Measurements from ENCODE around the gene FKBP2. TPM values are rescaled to one million over a fixed set of nuclear protein-coding genes. Genes with fewer than 3 reads are reported as not detected.

The FKBP2 gene
- total and polyA plus RNA-seq, 4 donors: 60.8 to 241 (median 124) TPM

DNA sequence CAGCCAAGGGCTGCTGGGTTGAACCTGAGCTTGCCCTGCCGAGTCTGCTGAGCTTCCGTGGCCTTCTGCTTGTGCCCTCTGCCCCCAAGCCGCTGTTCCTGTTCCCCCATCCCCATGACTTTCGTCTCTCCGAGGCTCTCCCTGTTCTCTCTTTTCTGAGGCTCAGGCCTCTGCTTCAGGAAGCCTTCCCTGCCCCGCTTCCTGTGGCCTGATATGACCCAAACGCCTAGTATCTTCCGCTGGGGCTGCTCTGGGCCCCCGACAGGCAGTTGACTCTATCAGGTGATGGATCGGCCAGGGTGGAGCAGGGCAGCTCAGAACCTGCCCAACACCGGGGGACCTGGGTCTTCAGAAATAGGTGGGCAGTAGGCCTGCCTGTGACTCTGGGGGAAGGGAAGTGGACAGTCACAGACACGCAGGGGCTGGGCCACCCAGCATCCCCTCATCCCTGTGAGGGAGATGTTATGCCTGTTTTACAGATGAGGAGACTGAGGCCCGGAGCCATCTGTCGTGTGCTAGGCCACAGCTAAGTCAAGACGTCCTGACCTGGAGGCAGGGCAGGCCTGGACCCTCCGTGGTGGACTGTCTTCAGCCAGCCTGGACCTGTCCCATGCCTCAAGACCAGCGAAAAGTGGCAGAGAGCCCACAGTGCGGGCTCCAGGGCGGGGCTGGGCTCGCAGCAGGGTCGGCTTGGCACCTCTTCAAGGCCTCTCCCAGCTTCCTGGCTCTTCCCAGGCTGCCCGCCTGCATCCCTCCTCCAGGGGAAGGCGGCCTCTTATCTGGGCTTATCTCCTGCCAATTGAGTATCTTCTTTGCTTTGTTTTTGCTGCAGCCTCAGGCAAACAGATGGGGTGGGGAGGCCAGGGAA is 27.4 kb downstream of the FKBP2 start:
- DNase-seq (ENCODE audit: low spot score): no peak
- TF ChIP-seq TAF1 (conservative IDR thresholded peaks at IDR 0.05) (no peak), FOXA2 (IDR thresholded peaks at IDR 0.05) (no peak), YY1 (IDR thresholded peaks at IDR 0.05) (no peak), SP1 (IDR thresholded peaks at IDR 0.05) (peak; percentile 17), HNF4A (conservative IDR thresholded peaks at IDR 0.05) (no peak), NR2F2 (IDR thresholded peaks at IDR 0.05) (peak; percentile 27), RAD21 (IDR thresholded peaks at IDR 0.05) (no peak), RXRA (IDR thresholded peaks at IDR 0.05) (peak in 1 of 2 donors; percentile 26), EGR1 (IDR thresholded peaks at IDR 0.05; ENCODE audit: low read depth in 2 of 2) (no peak), GABPA (IDR thresholded peaks at IDR 0.05 in 1 of 2, conservative IDR thresholded peaks at IDR 0.05 in 1 of 2) (no peak), FOXA1 (IDR thresholded peaks at IDR 0.05) (no peak), JUND (IDR thresholded peaks at IDR 0.05) (no peak), HNF4G (IDR thresholded peaks at IDR 0.05) (no peak)
- TF ChIP-seq, protein P1, sequence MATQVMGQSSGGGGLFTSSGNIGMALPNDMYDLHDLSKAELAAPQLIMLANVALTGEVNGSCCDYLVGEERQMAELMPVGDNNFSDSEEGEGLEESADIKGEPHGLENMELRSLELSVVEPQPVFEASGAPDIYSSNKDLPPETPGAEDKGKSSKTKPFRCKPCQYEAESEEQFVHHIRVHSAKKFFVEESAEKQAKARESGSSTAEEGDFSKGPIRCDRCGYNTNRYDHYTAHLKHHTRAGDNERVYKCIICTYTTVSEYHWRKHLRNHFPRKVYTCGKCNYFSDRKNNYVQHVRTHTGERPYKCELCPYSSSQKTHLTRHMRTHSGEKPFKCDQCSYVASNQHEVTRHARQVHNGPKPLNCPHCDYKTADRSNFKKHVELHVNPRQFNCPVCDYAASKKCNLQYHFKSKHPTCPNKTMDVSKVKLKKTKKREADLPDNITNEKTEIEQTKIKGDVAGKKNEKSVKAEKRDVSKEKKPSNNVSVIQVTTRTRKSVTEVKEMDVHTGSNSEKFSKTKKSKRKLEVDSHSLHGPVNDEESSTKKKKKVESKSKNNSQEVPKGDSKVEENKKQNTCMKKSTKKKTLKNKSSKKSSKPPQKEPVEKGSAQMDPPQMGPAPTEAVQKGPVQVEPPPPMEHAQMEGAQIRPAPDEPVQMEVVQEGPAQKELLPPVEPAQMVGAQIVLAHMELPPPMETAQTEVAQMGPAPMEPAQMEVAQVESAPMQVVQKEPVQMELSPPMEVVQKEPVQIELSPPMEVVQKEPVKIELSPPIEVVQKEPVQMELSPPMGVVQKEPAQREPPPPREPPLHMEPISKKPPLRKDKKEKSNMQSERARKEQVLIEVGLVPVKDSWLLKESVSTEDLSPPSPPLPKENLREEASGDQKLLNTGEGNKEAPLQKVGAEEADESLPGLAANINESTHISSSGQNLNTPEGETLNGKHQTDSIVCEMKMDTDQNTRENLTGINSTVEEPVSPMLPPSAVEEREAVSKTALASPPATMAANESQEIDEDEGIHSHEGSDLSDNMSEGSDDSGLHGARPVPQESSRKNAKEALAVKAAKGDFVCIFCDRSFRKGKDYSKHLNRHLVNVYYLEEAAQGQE (IDR thresholded peaks at IDR 0.05): no peak
- TF ChIP-seq, protein P2, sequence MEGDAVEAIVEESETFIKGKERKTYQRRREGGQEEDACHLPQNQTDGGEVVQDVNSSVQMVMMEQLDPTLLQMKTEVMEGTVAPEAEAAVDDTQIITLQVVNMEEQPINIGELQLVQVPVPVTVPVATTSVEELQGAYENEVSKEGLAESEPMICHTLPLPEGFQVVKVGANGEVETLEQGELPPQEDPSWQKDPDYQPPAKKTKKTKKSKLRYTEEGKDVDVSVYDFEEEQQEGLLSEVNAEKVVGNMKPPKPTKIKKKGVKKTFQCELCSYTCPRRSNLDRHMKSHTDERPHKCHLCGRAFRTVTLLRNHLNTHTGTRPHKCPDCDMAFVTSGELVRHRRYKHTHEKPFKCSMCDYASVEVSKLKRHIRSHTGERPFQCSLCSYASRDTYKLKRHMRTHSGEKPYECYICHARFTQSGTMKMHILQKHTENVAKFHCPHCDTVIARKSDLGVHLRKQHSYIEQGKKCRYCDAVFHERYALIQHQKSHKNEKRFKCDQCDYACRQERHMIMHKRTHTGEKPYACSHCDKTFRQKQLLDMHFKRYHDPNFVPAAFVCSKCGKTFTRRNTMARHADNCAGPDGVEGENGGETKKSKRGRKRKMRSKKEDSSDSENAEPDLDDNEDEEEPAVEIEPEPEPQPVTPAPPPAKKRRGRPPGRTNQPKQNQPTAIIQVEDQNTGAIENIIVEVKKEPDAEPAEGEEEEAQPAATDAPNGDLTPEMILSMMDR (IDR thresholded peaks at IDR 0.05; ENCODE audit: low read depth, low read length, missing input control): no peak
- TF ChIP-seq, protein P3, sequence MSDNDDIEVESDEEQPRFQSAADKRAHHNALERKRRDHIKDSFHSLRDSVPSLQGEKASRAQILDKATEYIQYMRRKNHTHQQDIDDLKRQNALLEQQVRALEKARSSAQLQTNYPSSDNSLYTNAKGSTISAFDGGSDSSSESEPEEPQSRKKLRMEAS (IDR thresholded peaks at IDR 0.05): no peak
- TF ChIP-seq, protein P4, sequence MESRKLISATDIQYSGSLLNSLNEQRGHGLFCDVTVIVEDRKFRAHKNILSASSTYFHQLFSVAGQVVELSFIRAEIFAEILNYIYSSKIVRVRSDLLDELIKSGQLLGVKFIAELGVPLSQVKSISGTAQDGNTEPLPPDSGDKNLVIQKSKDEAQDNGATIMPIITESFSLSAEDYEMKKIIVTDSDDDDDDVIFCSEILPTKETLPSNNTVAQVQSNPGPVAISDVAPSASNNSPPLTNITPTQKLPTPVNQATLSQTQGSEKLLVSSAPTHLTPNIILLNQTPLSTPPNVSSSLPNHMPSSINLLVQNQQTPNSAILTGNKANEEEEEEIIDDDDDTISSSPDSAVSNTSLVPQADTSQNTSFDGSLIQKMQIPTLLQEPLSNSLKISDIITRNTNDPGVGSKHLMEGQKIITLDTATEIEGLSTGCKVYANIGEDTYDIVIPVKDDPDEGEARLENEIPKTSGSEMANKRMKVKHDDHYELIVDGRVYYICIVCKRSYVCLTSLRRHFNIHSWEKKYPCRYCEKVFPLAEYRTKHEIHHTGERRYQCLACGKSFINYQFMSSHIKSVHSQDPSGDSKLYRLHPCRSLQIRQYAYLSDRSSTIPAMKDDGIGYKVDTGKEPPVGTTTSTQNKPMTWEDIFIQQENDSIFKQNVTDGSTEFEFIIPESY (IDR thresholded peaks at IDR 0.05): no peak
- TF ChIP-seq, protein P5, sequence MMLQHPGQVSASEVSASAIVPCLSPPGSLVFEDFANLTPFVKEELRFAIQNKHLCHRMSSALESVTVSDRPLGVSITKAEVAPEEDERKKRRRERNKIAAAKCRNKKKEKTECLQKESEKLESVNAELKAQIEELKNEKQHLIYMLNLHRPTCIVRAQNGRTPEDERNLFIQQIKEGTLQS (IDR thresholded peaks at IDR 0.05): no peak
- Histone ChIP-seq H3K4me3 (ENCODE audit: low read depth in 1 of 3, low read length in 3 of 3) (peak overlapping the region in 1 of 3 donors; percentile 69), H3K27ac (ENCODE audit: low read depth in 1 of 2, low read length in 2 of 2) (peak overlapping the region; percentile 98), H3K36me3 (ENCODE audit: control insufficient read depth in 4 of 4, insufficient read depth in 3 of 4, low read depth in 1 of 4, low read length in 3 of 4) (peaks cover 0 to 9% (median 2%) of the 10 kb centered on the region in 4 donors), H3K27me3 (ENCODE audit: control insufficient read depth in 4 of 4, insufficient read depth in 4 of 4, low read length in 3 of 4) (no peaks in the 10 kb centered on the region), H3K4me1 (ENCODE audit: control insufficient read depth in 4 of 4, insufficient read depth in 4 of 4, low read length in 3 of 4) (peaks cover 9 to 33% (median 27%) of the 10 kb centered on the region in 4 donors), H3K9me3 (ENCODE audit: control insufficient read depth in 4 of 4, low read length in 3 of 4) (no peaks in the 10 kb centered on the region), H3K9ac (ENCODE audit: low read depth in 1 of 2, low read length in 2 of 2) (peak overlapping the region in 1 of 2 donors; percentile 77)
- WGBS: 49% methylated on average over 23 of the region's 23 CpGs

Measured in liver (tissue), 9 donors.